HUES6 (cell line): ENCODE measurements around the gene LSM8.

Source experiments
- H3K27ac ChIP-seq: 2 replicates; pipeline ENCODE4 v1.7.0; 2013; ENCODE audit warnings: low read depth, mild to moderate bottlenecking, low read length, inconsistent platforms
- H3K27me3 ChIP-seq: 2 replicates; pipeline ENCODE4 v1.6.1; 2013; ENCODE audit warnings: low read length; ENCODE audit not compliant: control insufficient read depth, insufficient read depth
- H3K36me3 ChIP-seq: 2 replicates; pipeline ENCODE4 v1.6.1; 2013; ENCODE audit warnings: low read length; ENCODE audit not compliant: control insufficient read depth, insufficient read depth
- H3K4me1 ChIP-seq: 2 replicates; pipeline ENCODE4 v1.6.1; 2013; ENCODE audit warnings: low read length; ENCODE audit not compliant: control insufficient read depth, insufficient read depth
- H3K4me3 ChIP-seq: 2 replicates; pipeline ENCODE4 v1.5.1; 2013; ENCODE audit warnings: low read depth, low read length
- H3K9ac ChIP-seq: one replicate; pipeline ENCODE4 v1.6.1; 2013; ENCODE audit warnings: mild to moderate bottlenecking, low read length
- H3K9me3 ChIP-seq: 2 replicates; pipeline ENCODE4 v1.6.1; 2013; ENCODE audit warnings: low read depth, low read length; ENCODE audit not compliant: control insufficient read depth, insufficient read depth

Gene LSM8

DNA sequence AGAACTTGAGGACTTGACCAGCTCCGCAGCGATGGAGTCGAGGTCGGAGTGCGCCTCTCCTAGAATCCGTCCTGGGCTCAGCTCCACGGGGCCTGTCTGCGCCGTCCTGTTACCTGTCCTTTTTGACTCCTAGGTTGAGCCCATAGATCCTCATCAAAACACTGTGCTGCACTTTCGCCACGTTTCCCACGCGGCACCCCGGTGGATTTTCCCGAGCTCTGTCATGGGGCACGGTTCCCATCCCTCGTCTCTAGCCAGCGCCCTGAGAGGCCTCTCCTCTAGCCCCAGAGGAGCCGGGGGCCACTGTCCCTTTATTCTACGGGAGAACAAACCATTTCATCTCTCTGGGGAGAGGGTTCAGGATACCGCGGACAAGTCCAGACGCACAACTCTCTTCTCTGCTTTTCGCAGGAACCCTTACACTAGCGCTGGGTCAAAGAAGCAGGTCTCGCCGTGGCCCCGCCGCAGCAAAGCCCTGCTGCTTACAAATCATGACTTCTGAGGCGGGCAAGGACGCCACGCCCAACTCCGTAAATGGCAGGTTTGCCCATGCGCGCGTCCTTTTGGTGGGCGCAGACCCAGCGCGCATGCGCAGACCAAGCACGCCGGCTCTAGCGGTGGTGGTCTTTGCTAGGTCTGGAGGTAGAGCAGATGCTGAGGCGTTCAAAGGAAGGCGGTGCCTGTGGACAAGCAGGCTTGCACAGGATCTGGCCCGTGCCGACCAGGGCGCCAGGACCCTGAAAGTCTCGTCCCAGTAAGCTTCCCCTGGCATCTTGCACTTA is 30.3 kb downstream of the LSM8 start:
- H3K4me1 ChIP-seq = no peaks in the 10 kb centered on the region
- H3K27me3 ChIP-seq = no peaks in the 10 kb centered on the region
- no peak overlapping the region for H3K9ac ChIP-seq
- H3K9me3 ChIP-seq = no peaks in the 10 kb centered on the region
- H3K4me3 ChIP-seq = peak overlapping the region; percentile 55; the same call in 1 of the 2 replicates
- no peak overlapping the region for H3K27ac ChIP-seq
- no peaks in the 10 kb centered on the region for H3K36me3 ChIP-seq

DNA sequence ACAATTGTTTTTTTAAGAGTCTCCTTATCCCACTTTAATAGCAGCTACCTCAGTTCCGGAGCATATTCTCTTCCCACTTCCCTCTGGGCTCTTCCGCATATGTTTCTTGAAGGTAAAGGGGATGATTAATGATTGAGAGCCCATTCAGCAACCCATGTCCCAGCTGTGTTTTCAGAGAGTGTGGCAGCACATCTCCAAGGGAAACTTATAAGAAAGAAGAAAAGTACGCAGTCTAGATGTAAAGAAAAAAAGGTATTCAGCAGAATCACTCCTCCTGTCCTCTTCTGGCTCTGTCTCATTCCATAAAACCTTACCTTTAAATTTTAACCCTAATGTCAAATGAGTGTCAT is 30.8 kb downstream of the LSM8 start:
- Histone ChIP-seq H3K4me3 (peak overlapping the region; percentile 55; the same call in 1 of the 2 replicates), H3K36me3 (no peaks in the 10 kb centered on the region), H3K27me3 (no peaks in the 10 kb centered on the region), H3K9ac (no peak overlapping the region), H3K9me3 (no peaks in the 10 kb centered on the region), H3K4me1 (no peaks in the 10 kb centered on the region), H3K27ac (no peak overlapping the region)

DNA sequence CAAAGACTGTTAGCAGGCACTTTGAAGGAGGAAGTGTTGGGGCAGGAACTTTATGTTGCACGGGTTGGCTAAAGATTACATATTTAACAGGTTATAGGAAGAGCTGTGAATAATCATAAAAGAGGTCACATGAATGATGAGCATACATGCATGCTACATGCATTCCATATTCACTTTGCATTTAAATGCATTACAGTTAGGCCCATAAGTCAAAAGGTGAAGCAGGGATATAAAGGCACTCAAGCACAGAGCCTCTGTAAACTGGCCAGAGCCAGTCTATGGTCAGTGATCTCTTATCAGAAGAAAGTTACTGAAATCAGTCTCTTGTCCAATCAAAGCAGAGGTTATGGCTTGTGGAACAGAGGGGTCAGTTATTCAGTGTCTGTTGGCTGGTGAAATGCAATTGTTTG is 33.3 kb downstream of the LSM8 start:
- no peaks in the 10 kb centered on the region for H3K27me3 ChIP-seq
- no peaks in the 10 kb centered on the region for H3K36me3 ChIP-seq

DNA sequence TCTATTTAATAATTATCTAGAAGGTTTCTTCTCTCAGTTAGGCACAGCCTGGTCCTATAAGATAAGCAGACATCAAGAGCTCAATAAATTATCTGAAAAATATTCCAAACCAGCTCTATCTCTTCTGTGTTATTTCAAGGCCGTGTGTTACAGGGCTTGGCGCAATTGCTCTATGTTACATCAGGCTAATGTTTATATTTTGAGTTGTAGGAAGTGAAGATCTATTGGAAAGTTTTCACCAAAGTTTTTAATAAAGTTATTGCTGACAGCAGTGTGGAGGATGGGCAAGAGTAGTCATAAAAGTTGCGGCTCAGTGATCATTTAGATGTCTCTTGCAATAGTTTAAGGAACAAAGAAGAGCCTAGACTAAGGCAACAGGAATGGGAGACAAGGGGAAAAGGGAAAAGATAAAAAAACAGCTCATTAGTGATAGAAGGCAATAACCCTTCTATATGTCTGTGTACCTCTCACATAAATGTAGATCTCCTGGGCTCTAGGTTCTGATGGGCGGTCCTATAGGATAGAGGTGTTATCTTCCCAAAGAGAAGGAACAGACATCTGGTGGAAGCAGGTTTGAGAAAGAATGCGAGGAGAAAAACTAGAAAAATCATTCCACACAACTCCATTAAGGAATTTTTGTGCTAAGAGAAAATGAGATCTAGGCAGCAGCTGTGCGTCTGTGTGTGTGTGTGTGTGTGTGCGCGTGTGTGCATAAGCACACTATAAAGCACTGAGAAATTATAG is 34.6 kb downstream of the LSM8 start:
- no peaks in the 10 kb centered on the region for H3K9me3 ChIP-seq
- H3K27me3 ChIP-seq = no peaks in the 10 kb centered on the region
- H3K36me3 ChIP-seq = no peaks in the 10 kb centered on the region
- H3K27ac ChIP-seq = no peak overlapping the region
- no peaks in the 10 kb centered on the region for H3K4me1 ChIP-seq
- H3K4me3 ChIP-seq = no peak overlapping the region
- H3K9ac ChIP-seq = no peak overlapping the region

More for the DNA sequence above, 33.3 kb downstream of the LSM8 start:
- no peaks in the 10 kb centered on the region for H3K4me1 ChIP-seq
- H3K27ac ChIP-seq = no peak overlapping the region
- H3K4me3 ChIP-seq = no peak overlapping the region
- H3K9me3 ChIP-seq = no peaks in the 10 kb centered on the region
- no peak overlapping the region for H3K9ac ChIP-seq

DNA sequence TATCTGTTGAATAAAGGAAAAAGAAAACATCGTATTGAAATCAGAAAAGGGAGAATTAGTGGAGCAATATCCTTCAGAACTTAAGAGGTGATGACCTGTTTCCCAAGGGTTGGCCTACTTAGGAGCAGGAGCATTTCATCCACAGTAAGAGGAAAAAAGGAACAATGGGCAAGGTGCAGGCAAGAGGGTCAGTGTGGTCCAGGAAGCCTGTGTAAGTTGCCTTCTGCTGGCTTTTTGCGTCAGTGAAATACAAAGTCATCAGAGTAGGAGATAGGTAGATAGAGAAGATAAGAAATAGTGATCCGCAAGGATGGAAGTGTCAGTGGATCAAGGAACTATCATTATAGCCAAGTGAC is 35.2 kb downstream of the LSM8 start:
- no peaks in the 10 kb centered on the region for H3K9me3 ChIP-seq
- H3K27me3 ChIP-seq = no peaks in the 10 kb centered on the region
- H3K4me3 ChIP-seq = no peak overlapping the region
- H3K36me3 ChIP-seq = no peaks in the 10 kb centered on the region
- no peaks in the 10 kb centered on the region for H3K4me1 ChIP-seq
- H3K9ac ChIP-seq = no peak overlapping the region
- H3K27ac ChIP-seq = no peak overlapping the region

DNA sequence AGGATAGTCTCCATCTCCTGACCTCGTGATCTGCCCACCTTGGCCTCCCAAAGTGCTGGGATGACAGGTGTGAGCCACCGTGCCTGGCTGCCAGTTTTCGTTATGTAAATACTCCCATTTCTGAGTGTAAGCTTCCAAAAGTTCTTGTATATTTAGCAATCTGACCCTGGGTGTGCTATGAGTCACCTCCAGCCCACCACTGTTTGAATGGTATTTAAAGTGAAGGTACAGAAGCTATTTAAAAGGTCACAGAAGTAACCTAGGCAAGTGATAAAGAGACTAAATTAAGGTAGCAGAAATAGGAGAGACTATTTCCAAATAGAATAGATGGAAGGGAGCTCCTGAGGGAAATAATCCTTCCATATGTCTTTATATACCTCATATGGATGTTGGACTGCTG is 36.6 kb downstream of the LSM8 start:
- Histone ChIP-seq H3K27me3 (no peaks in the 10 kb centered on the region), H3K4me1 (no peaks in the 10 kb centered on the region), H3K9ac (no peak overlapping the region), H3K4me3 (no peak overlapping the region), H3K9me3 (no peaks in the 10 kb centered on the region), H3K27ac (no peak overlapping the region), H3K36me3 (no peaks in the 10 kb centered on the region)

DNA sequence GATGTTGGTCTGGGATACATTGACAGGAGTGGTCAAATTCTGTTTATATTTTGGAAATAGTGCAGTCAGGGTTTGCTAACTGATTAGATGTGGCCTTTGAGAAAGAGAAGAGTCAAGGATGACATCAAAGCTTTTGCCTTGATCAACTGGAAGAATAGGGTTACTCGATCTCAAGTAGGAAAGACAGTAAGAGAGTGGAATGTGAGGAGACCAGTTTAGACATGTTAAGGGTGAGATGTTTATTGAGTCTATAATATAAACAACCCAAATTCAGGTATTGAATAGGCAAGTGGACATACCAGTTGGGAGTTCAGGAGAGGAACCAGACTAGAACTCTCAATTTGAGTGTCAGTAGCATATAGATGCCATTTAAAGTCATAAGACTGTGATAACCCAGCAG is 38.6 kb downstream of the LSM8 start:
- Histone ChIP-seq H3K27ac (no peak overlapping the region), H3K4me1 (no peaks in the 10 kb centered on the region), H3K36me3 (no peaks in the 10 kb centered on the region), H3K9ac (no peak overlapping the region), H3K27me3 (no peaks in the 10 kb centered on the region), H3K4me3 (no peak overlapping the region), H3K9me3 (no peaks in the 10 kb centered on the region)

DNA sequence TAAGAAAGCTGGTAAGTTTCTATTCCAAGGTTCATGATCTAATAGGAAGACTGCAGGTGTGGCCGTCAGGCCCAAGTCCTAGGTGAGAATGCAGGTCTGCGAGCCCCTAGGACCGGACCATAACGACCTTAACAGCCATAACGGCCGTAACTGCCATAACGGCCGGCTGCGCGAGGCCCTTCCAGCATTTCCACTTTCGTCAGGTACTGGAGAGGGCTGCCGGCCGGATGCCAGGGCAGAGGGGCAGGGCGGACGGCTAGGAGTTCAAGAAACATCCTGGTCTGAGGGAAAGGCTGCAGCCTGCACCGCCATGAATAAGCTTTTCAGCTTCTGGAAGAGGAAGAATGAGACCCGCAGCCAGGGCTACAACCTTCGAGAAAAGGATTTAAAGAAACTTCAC is 40.6 kb downstream of the LSM8 start, which contains the start of gene ANKRD7:
ANKRD7 (plus strand) TSS at position 184 of the 400 bp plus-strand sequence; CDS start at position 311, 127 bp downstream.
- no peaks in the 10 kb centered on the region for H3K27me3 ChIP-seq
- H3K4me3 ChIP-seq = no peak within 1 kb of the TSS
- H3K9me3 ChIP-seq = no peaks in the 10 kb centered on the region
- no peaks in the 10 kb centered on the region for H3K36me3 ChIP-seq
- no peaks in the 10 kb centered on the region for H3K4me1 ChIP-seq
- H3K27ac ChIP-seq = no peak within 1 kb of the TSS
- H3K9ac ChIP-seq = no peak within 1 kb of the TSS

DNA sequence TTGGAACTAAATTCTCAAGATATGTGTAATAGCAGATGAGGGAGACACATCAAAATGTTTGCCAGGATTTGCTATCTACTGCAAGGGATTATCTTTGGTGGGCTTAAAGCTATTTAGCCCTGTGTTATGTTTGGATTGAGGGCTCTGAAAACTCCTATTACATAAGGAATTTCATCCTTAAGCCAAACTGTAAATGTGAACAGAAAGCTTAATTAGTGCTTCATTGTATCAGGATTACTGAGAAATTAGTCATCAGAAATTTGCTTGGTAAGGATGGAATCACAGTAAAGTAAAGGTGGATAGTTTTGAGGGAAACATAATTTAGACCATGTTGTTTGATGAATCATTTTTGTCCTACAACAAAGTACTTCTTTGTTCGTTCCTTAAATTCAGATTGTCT is 48.9 kb downstream of the LSM8 start:
- H3K9me3 ChIP-seq = no peaks in the 10 kb centered on the region
- H3K36me3 ChIP-seq = no peaks in the 10 kb centered on the region
- H3K4me1 ChIP-seq = peaks cover 3% of the 10 kb centered on the region; the same call in 1 of the 2 replicates
- H3K27me3 ChIP-seq = no peaks in the 10 kb centered on the region
- H3K27ac ChIP-seq = no peak overlapping the region
- H3K9ac ChIP-seq = no peak overlapping the region
- no peak overlapping the region for H3K4me3 ChIP-seq

DNA sequence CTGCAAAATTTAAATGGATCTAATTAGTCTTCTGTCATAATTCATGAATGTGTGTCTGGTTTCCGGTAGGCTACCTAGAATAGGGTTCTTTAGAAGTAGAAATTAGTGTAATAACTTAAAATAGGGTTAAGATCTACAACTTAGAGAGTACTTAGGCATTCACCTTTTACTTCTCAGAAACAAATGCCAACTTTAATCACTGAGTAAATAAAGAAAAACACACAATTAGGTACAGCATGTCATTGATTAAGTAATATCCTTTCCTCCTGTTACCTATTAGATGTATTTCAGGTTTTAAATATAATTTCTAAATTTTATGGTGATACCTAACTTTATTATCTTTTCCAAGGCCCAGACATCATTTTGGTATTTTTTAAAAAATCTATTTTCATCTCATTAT is 49.8 kb downstream of the LSM8 start:
- H3K36me3 ChIP-seq = no peaks in the 10 kb centered on the region
- no peak overlapping the region for H3K27ac ChIP-seq
- H3K9me3 ChIP-seq = no peaks in the 10 kb centered on the region
- H3K4me3 ChIP-seq = no peak overlapping the region
- H3K4me1 ChIP-seq = peaks cover 3% of the 10 kb centered on the region; the same call in 1 of the 2 replicates
- H3K9ac ChIP-seq = no peak overlapping the region
- no peaks in the 10 kb centered on the region for H3K27me3 ChIP-seq

DNA sequence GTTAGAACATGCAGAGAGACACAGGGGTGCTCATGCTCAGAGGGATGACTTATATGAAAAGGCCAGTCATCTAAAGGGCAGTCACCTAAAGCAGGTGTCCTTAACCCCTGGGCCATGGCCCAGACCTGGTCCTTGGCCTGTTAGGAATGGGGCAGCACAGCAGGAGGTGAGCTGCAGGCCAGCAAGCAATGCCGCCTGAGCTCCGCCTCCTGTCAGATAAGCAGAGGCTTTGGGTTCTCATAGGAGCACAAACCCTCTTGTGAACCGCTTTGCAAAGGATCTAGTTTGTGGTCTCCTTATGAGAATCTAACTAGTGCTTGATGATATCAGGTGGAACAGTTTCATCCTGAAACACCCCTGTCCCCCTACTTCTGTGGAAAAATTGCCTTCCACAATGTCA is 55.0 kb downstream of the LSM8 start:
- H3K27ac ChIP-seq = no peak overlapping the region
- H3K9me3 ChIP-seq = no peaks in the 10 kb centered on the region
- no peaks in the 10 kb centered on the region for H3K27me3 ChIP-seq
- H3K4me3 ChIP-seq = no peak overlapping the region
- H3K9ac ChIP-seq = no peak overlapping the region
- no peaks in the 10 kb centered on the region; the same call in 1 of the 2 replicates for H3K4me1 ChIP-seq
- H3K36me3 ChIP-seq = no peaks in the 10 kb centered on the region
